Activated CD8-positive, alpha-beta memory T cell treated with anti-CD3 and anti-CD28 coated beads, Interleukin-2, amount 10 ng/mL, durations not matched to agents 7 days and 5 days (primary cell): Measurements from ENCODE around the gene SEZ6L2. TPM values are rescaled to one million over a fixed set of nuclear protein-coding genes. Genes with fewer than 3 reads are reported as not detected.

Experiments
- ATAC-seq: fragments of 150-1000 bp; cut with Tn5 transposase; one replicate; pipeline ENCODE4 v1.10.0; 2021; ENCODE audit warnings: moderate library complexity
- CTCF ChIA-PET: fragments of 350-600 bp; sonication (Branson Sonifier 250); formaldehyde crosslinking; loops from one replicate; lab custom pipeline; 2021; ENCODE audit warnings: antibody characterized with exemption; lab: Charles Lee
- DNase-seq: peaks from one replicate; pipeline ENCODE4 v3.0.0-alpha.2; 2020
- H3K27ac Mint-ChIP-seq: one replicate; pipeline ENCODE4 v1.8.0; 2021; ENCODE audit warnings: mild to moderate bottlenecking, mixed read lengths
- H3K27me3 Mint-ChIP-seq: one replicate; pipeline ENCODE4 v1.8.0; 2021; ENCODE audit warnings: mixed read lengths
- H3K36me3 Mint-ChIP-seq: one replicate; pipeline ENCODE4 v1.8.0; 2021; ENCODE audit warnings: mild to moderate bottlenecking, mixed read lengths
- H3K4me1 Mint-ChIP-seq: one replicate; pipeline ENCODE4 v1.8.0; 2021; ENCODE audit warnings: mixed read lengths
- H3K4me3 Mint-ChIP-seq: one replicate; pipeline ENCODE4 v1.8.0; 2021; ENCODE audit warnings: mild to moderate bottlenecking, moderate library complexity, mixed read lengths
- H3K9me3 Mint-ChIP-seq: one replicate; pipeline ENCODE4 v1.8.0; 2022; ENCODE audit warnings: low read depth, mixed read lengths
- total RNA-seq, 2 experiments: library from RNA; stranded (reverse); gene quantifications; one replicate each; pipeline ENCODE4 v1.2.3, GENCODE V29; 2021

SEZ6L2 gene
- total RNA-seq, 2 experiments from 2014 or later, result 0.09 TPM; not detected in 1

DNA sequence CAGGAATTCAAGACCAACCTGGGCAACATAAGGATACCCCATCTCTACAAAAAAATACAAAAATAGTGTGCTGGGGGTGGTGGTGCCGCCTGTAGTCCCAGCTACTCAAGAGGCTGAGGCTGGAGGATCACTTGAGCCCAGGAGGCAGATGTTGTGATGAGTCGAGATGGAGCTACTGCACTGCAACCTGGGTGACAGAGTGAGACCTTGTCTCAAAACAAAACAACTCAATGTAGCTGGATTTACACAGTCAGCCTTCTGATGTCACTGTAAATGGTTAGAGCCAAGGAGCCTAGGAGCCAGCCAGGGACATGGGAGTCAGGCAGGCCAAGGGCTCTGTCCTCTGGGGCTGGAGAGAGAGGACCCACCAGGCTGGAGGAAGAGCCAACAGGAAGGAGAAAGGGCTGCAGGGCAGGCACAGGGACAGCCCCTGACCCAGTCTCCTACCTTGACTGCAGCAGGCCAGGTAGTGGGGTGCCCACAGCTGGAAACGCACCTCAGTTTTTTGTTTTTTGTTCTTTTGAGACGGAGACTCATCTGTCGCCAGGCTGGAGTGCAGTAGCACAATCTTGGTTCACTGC is 44.7 kb downstream of the SEZ6L2 start:
- H3K4me1 Mint-ChIP-seq, result no peaks in the 10 kb centered on the region
- H3K36me3 Mint-ChIP-seq, result peaks cover 8% of the 10 kb centered on the region
- DNase-seq (no peak), ATAC-seq (no peak)
- no peak overlapping the region for H3K4me3 Mint-ChIP-seq
- no peaks in the 10 kb centered on the region for H3K27me3 Mint-ChIP-seq
- CTCF ChIA-PET, result interaction anchor here (0.8 to 2.0 kb wide), 5 partner anchors 9 to 177 kb away, joined by 3 to 5 read pairs (median 3); no protein-coding TSS in a partner anchor
- no peaks in the 10 kb centered on the region for H3K9me3 Mint-ChIP-seq
- no peak overlapping the region for H3K27ac Mint-ChIP-seq

DNA sequence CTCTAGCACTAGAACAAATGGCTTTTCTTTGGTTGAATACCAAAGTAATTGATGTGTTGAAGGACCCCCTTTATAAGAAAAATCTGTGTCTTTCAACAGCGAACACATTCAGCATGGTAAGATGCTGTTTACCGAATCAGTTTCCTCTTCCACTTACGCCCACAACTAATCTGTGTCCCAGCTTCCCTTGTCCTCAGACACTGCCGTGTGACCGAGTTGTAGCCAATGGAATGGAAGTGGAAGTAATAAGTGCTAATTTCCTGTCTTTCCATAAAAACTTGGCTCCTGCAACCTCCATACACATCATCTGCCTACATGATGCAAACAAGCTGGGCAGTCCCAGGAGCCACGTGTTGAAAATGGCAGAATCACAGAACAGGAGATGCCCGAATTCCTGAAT is 46.7 kb downstream of the SEZ6L2 start:
- no peak overlapping the region for H3K27ac Mint-ChIP-seq
- peaks cover 2% of the 10 kb centered on the region for H3K36me3 Mint-ChIP-seq
- H3K9me3 Mint-ChIP-seq, result no peaks in the 10 kb centered on the region
- no peaks in the 10 kb centered on the region for H3K27me3 Mint-ChIP-seq
- no peak overlapping the region for H3K4me3 Mint-ChIP-seq
- CTCF ChIA-PET, result interaction anchor here (8.1 kb wide), 1 partner anchor 31 kb away, joined by 192 read pairs; the partner anchor contains the start of genes MVP and PAGR1
- DNase-seq (no peak), ATAC-seq (no peak)
- no peaks in the 10 kb centered on the region for H3K4me1 Mint-ChIP-seq

- Mint-ChIP-seq H3K4me3 (no peak overlapping the region), H3K27me3 (no peaks in the 10 kb centered on the region), H3K4me1 (no peaks in the 10 kb centered on the region), H3K27ac (no peak overlapping the region), H3K36me3 (peaks cover 6% of the 10 kb centered on the region), H3K9me3 (no peaks in the 10 kb centered on the region)
- ATAC-seq (no peak), DNase-seq (no peak)
- CTCF ChIA-PET, result interaction anchor here (0.6 to 8.1 kb wide), 4 partner anchors 10 to 183 kb away, joined by 3 to 192 read pairs (median 56); partner anchors contain the start of genes MVP and PAGR1
Measured at GRCh38 chr16:29850998-29851397, 48.4 kb downstream of the SEZ6L2 start.

DNA sequence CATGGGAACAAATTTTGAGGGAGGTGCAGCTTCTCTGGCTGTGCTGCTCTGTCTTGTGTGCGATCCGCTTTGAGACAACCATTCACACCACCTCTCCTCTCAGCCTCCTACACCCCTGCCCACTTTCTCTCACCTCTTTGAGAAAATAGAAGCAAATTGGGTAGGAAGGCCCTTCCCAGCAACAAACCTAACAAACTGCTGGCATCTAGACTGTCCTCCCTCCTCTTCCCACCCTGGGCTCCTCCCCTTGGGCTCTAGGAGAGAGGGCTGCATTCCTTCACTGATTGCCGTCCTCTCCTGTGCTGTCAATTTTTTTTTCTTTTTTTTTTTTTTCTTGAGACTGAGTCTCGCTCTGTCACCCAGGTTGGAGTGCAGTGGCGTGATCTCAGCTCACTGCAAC is 49.8 kb downstream of the SEZ6L2 start:
- no peak overlapping the region for H3K27ac Mint-ChIP-seq
- DNase-seq (no peak), ATAC-seq (no peak)
- H3K4me1 Mint-ChIP-seq, result no peaks in the 10 kb centered on the region
- no peaks in the 10 kb centered on the region for H3K9me3 Mint-ChIP-seq
- no peak overlapping the region for H3K4me3 Mint-ChIP-seq
- H3K27me3 Mint-ChIP-seq, result no peaks in the 10 kb centered on the region
- H3K36me3 Mint-ChIP-seq, result peaks cover 10% of the 10 kb centered on the region
- CTCF ChIA-PET, result interaction anchor here (0.7 to 8.1 kb wide), 23 partner anchors 9 to 186 kb away, joined by 3 to 192 read pairs (median 6); partner anchors contain the start of genes ASPHD1, CDIPT, KCTD13 and MVP

- H3K4me3 Mint-ChIP-seq, result no peak overlapping the region
- no peak overlapping the region for H3K27ac Mint-ChIP-seq
- H3K36me3 Mint-ChIP-seq, result peaks cover 12% of the 10 kb centered on the region
- DNase-seq (peak; percentile 87), ATAC-seq (peak; percentile 93)
- CTCF ChIA-PET, result interaction anchor here (0.6 to 8.1 kb wide), 58 partner anchors 8 to 203 kb away, joined by 3 to 192 read pairs (median 4); partner anchors contain the start of genes ASPHD1, C16orf54, C16orf92 and CDIPT
- H3K9me3 Mint-ChIP-seq, result no peaks in the 10 kb centered on the region
- H3K27me3 Mint-ChIP-seq, result no peaks in the 10 kb centered on the region
- no peaks in the 10 kb centered on the region for H3K4me1 Mint-ChIP-seq
Measured at GRCh38 chr16:29848420-29849297, 50.7 kb downstream of the SEZ6L2 start.

- peak overlapping the region; percentile 22 for H3K27ac Mint-ChIP-seq
- ATAC-seq (no peak), DNase-seq (no peak)
- no peaks in the 10 kb centered on the region for H3K27me3 Mint-ChIP-seq
- no peak overlapping the region for H3K4me3 Mint-ChIP-seq
- H3K9me3 Mint-ChIP-seq, result no peaks in the 10 kb centered on the region
- H3K4me1 Mint-ChIP-seq, result no peaks in the 10 kb centered on the region
- CTCF ChIA-PET, result interaction anchor here (0.8 to 8.1 kb wide), 4 partner anchors 18 to 145 kb away, joined by 3 to 192 read pairs (median 56); partner anchors contain the start of genes CDIPT, MVP and PAGR1
- peaks cover 19% of the 10 kb centered on the region for H3K36me3 Mint-ChIP-seq
Measured at GRCh38 chr16:29845656-29846055, 53.7 kb downstream of the SEZ6L2 start.

- Mint-ChIP-seq H3K9me3 (no peaks in the 10 kb centered on the region), H3K4me1 (no peaks in the 10 kb centered on the region), H3K4me3 (no peak overlapping the region), H3K27me3 (no peaks in the 10 kb centered on the region), H3K36me3 (peaks cover 22% of the 10 kb centered on the region), H3K27ac (no peak overlapping the region)
- DNase-seq (no peak), ATAC-seq (no peak)
- CTCF ChIA-PET, result interaction anchor here (0.8 to 1.7 kb wide), 3 partner anchors 10 to 187 kb away, joined by 3 read pairs; no protein-coding TSS in a partner anchor
Measured at GRCh38 chr16:29844575-29845331, 54.6 kb downstream of the SEZ6L2 start.

DNA sequence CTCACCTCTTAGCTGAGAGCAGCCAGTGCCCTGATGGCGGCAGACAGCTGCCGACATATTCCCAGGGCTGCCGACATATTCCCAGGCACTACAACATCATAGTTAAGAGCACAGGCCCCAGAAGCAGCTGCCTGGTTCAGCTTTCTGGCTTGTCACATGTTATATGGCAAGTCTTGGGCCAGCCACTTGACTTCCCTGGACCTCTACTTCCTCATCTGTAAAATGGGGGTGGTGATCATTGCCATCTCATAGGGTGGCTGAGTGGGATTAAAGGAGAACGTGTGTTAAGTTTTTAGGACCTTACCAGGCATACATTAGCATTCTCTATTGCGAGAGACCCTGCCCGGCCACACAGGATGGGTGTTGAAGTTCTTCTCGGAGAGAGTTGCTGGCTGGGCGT is 55.4 kb downstream of the SEZ6L2 start:
- Mint-ChIP-seq H3K27me3 (no peaks in the 10 kb centered on the region), H3K36me3 (peaks cover 20% of the 10 kb centered on the region), H3K4me3 (no peak overlapping the region), H3K9me3 (no peaks in the 10 kb centered on the region), H3K4me1 (no peaks in the 10 kb centered on the region), H3K27ac (no peak overlapping the region)
- no peak for ATAC-seq
- CTCF ChIA-PET, result interaction anchor here (0.8 to 1.9 kb wide), 4 partner anchors 11 to 188 kb away, joined by 3 to 9 read pairs (median 3); partner anchors contain the start of gene PAGR1
- DNase-seq, result no peak

- Mint-ChIP-seq H3K9me3 (no peaks in the 10 kb centered on the region), H3K36me3 (peaks cover 20% of the 10 kb centered on the region), H3K27me3 (no peaks in the 10 kb centered on the region), H3K27ac (no peak overlapping the region), H3K4me3 (no peak overlapping the region), H3K4me1 (no peaks in the 10 kb centered on the region)
- CTCF ChIA-PET, result interaction anchor here (1.0 to 1.9 kb wide), 3 partner anchors 12 to 121 kb away, joined by 3 to 9 read pairs (median 3); partner anchors contain the start of gene PAGR1
- DNase-seq, result no peak
- no peak for ATAC-seq
Measured at GRCh38 chr16:29842732-29843346, 56.5 kb downstream of the SEZ6L2 start.

DNA sequence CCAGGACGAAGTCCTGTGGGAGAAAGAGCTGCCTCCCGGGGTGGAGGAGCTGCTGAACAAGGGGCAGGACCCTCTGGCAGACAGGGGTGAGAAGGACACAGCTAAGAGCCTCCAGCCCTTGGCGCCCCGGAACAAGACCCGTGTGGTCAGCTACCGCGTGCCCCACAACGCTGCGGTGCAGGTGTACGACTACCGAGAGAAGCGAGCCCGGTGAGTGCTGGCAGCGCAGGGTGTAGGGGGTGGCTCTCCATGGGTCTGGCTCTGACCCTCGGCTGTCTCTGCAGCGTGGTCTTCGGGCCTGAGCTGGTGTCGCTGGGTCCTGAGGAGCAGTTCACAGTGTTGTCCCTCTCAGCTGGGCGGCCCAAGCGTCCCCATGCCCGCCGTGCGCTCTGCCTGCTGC is 57.7 kb downstream of the SEZ6L2 start:
- H3K27me3 Mint-ChIP-seq, result no peaks in the 10 kb centered on the region
- peaks cover 25% of the 10 kb centered on the region for H3K36me3 Mint-ChIP-seq
- H3K4me3 Mint-ChIP-seq, result no peak overlapping the region
- no peak for DNase-seq
- H3K9me3 Mint-ChIP-seq, result no peaks in the 10 kb centered on the region
- CTCF ChIA-PET, result interaction anchor here (1.0 kb wide), 1 partner anchor 190 kb away, joined by 3 read pairs; no protein-coding TSS in a partner anchor
- no peak for ATAC-seq
- no peak overlapping the region for H3K27ac Mint-ChIP-seq
- no peaks in the 10 kb centered on the region for H3K4me1 Mint-ChIP-seq

- H3K27me3 Mint-ChIP-seq, result no peaks in the 10 kb centered on the region
- H3K4me1 Mint-ChIP-seq, result no peaks in the 10 kb centered on the region
- H3K27ac Mint-ChIP-seq, result no peak overlapping the region
- ATAC-seq (no peak), DNase-seq (no peak)
- no peaks in the 10 kb centered on the region for H3K9me3 Mint-ChIP-seq
- no peak overlapping the region for H3K4me3 Mint-ChIP-seq
- H3K36me3 Mint-ChIP-seq, result peaks cover 29% of the 10 kb centered on the region
- CTCF ChIA-PET, result interaction anchor here (3.2 kb wide), 1 partner anchor 8 kb away, joined by 23 read pairs; no protein-coding TSS in a partner anchor
Measured at GRCh38 chr16:29840240-29840639, 59.1 kb downstream of the SEZ6L2 start.

GRCh38 chr16:29839822-29840221 is 59.5 kb downstream of the SEZ6L2 start:
- CTCF ChIA-PET, result interaction anchor here (3.2 kb wide), 1 partner anchor 9 kb away, joined by 23 read pairs; no protein-coding TSS in a partner anchor
- peaks cover 31% of the 10 kb centered on the region for H3K36me3 Mint-ChIP-seq
- DNase-seq (no peak), ATAC-seq (no peak)
- no peak overlapping the region for H3K4me3 Mint-ChIP-seq
- H3K9me3 Mint-ChIP-seq, result no peaks in the 10 kb centered on the region
- no peak overlapping the region for H3K27ac Mint-ChIP-seq
- no peaks in the 10 kb centered on the region for H3K27me3 Mint-ChIP-seq
- no peaks in the 10 kb centered on the region for H3K4me1 Mint-ChIP-seq
